Epidermal melanocyte (primary cell): Measurements from ENCODE around the gene SLC35G4.
"Not testable (repeated sequence)": the region's sequence is repeated elsewhere in the genome, so short reads cannot be mapped to it uniquely, and the experiment has no call there.

Experiments used
- DNase-seq: peaks from one replicate; pipeline ENCODE4 v3.0.0; 2011; ENCODE audit warnings: low spot score; ENCODE audit not compliant: insufficient read length

The SLC35G4 gene

DNA sequence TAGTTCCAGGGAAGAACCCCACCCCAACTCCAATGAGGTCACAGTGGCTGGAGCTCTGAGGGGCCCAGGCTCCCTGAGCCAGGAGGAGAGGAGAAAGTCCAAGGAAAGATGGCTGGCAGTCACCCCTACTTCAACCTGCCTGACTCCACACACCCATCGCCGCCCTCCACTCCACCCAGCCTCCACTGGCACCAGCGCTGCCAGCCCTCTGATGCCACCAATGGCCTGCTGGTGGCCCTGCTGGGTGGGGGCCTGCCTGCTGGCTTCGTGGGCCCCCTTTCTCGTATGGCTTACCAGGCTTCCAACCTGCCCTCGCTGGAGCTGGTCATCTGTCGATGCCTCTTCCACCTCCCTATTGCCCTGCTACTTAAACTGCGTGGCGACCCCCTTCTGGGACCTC lies at the start of gene SLC35G4:
Gene SLC35G4, plus strand, starts transcription at position 109 of the 400 bp plus-strand sequence. Its CDS starts 0 bp downstream, at position 109.
- not testable (repeated sequence) for DNase-seq

DNA sequence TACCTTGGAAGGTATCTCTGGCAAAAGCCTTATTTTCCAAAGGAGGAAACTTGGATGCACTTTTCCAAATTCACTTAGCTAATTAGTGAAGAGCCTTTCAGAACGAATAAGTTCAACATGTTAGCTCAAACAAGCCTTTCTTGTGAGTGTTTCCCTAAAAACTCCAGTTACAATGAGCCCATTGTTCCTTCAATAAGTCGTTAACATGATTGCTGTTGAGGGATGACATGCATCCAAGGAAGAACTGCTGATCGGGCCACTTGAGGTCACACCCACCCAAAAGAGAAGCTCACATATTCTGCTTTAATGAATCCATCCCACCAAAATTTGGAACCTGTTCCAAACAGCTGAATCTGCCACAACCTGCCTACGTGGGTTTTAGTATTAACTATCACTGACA lies 48.1 kb upstream of the SLC35G4 start:
- peak; percentile 83 for DNase-seq

- no peak for DNase-seq
These were observed 43.7 kb upstream of the SLC35G4 start for GRCh38 chr18:11565716-11566115.

GRCh38 chr18:11566236-11566965 lies 43.0 kb upstream of the SLC35G4 start:
- no peak for DNase-seq

GRCh38 chr18:11567396-11567795 lies 42.0 kb upstream of the SLC35G4 start:
- no peak for DNase-seq

GRCh38 chr18:11570073-11570588 lies 39.3 kb upstream of the SLC35G4 start:
- no peak for DNase-seq

DNA sequence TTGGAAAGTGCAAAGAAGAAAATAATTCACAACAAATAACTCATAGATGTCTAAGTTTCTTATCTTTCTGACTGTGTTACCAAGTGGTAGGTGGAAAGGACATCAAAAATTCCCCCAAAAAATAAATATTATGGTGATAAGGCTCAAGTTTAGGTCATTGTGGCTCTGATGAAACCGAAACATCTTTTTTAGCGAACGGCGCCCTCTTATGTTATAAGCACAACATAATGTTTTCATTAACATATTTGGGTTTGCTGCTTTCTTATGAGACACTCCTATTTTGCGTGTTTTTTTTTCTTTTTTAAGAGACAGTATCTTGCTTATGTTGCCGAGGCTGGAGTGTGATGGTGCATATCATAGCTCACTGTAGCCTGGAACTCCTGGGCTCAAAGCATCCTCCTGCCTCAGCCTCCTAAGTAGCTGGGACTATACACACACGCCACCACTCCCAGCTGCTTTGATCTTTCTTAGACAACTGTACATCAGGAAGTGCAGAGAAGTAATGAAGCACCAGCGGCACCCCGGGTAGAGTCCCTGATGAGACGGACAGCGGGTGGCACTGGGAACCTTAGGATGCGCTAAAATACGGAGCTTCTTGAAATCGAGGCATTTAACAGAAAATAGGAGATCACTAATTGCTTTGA lies 38.5 kb upstream of the SLC35G4 start:
- DNase-seq: no peak

GRCh38 chr18:11572201-11572600 lies 37.2 kb upstream of the SLC35G4 start:
- no peak for DNase-seq

DNA sequence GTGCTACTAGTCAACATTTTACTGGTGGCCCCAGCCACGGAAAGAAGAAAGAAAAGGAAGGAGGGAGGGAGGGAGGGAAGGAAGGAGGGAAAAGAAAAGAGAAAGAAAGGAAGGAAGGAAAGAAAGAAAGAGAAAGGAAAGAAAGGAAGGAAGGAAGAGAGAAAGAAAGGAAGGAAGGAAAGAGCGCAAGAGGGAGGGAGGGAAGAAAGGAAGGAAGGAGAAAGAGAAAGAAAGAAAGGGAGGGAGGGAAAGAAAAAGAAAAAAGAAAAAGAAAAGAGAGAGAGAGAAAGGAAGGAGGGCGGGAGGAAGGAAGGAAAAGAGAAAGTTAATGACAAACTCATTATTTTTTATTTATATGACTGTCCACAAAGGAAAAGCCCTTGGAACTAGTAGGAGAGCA lies 34.9 kb upstream of the SLC35G4 start:
- no peak for DNase-seq

DNA sequence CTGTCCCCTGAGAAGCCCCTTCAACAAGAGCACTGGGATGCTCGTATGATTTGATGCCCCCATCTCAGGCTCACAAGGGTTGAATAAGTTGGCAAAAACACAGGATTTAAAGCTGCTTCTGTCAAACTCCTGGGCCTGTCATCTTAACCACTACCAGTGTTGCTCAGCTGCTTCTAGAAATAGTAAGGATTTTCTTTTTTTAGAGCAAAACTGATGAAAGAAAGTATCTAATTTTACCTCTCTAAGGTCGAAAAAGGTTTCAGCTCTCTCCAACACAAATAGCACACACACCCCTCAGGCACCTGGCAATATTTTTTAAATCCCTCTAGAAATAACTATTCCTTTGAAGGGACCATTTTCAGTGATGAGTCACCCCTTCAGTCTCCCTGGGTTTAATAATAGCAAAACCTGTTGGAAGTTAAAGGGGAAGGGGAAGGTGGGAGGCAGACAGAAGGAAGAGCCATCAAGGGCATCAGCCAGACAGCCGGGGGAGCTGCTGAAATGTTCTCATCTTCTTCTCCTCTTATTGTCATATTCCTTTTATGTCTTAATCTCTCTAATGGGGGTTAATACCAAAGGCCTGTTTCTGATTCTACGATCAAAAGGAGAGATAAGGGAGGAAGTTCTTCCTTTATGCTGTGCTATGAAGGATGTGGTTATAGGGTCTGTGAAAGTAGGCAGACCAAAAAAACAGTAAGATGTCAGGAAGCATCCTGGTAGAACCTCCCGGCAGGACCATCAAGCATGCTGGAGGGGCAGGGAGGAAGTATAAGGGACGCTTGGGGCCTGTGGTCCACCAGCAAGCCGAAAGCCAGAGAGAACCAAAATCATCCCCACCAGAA lies 31.9 kb upstream of the SLC35G4 start:
- DNase-seq: no peak

- DNase-seq: no peak
These were observed 30.6 kb upstream of the SLC35G4 start for GRCh38 chr18:11578799-11579198.

DNA sequence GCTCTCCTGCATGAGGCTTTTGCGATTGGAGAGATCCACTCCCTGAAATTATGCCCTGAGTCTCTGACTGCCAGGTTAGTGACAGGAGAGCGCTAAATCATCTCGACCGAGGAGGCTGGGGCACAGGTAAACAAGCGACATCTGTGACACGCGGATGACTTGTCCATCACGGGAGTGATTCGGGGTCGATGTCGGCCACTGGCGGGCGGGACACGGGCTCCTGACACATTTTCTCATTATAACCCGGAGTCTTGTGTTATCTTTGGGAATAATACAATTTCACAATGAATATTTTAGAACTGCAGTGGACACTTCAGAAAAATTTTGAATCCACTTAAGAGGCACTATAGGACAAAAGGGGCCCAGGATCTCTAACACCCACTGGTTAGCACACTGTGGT lies 29.5 kb upstream of the SLC35G4 start:
- DNase-seq: no peak

GRCh38 chr18:11581286-11581685 lies 28.1 kb upstream of the SLC35G4 start:
- no peak for DNase-seq

GRCh38 chr18:11585596-11585995 lies 23.8 kb upstream of the SLC35G4 start:
- no peak for DNase-seq

DNA sequence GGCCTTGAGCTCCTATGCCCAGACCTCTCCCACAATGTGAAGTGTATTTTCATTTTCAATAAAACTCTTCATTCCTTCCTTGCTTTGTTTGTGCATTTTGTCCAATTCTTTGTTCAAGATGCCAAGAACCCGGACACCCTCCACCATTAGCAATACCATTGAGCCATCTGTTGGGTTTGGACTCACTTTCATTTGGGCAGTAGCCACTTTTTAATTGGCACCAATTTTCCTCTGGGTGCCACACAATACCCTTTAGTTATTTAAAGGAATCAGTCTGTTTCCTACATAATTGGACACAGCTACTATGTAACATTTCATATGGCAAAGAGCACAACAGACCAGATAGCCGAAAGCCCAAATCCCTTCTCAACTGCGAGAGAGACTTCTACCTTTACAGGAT lies 22.5 kb upstream of the SLC35G4 start:
- DNase-seq: no peak

GRCh38 chr18:11587432-11587831 lies 22.0 kb upstream of the SLC35G4 start:
- no peak for DNase-seq

GRCh38 chr18:11587846-11588245 lies 21.6 kb upstream of the SLC35G4 start:
- no peak for DNase-seq

- DNase-seq: no peak
These were observed 17.4 kb upstream of the SLC35G4 start for GRCh38 chr18:11591957-11592356.

- DNase-seq: no peak
These were observed 9.1 kb upstream of the SLC35G4 start for GRCh38 chr18:11600321-11600720.

DNA sequence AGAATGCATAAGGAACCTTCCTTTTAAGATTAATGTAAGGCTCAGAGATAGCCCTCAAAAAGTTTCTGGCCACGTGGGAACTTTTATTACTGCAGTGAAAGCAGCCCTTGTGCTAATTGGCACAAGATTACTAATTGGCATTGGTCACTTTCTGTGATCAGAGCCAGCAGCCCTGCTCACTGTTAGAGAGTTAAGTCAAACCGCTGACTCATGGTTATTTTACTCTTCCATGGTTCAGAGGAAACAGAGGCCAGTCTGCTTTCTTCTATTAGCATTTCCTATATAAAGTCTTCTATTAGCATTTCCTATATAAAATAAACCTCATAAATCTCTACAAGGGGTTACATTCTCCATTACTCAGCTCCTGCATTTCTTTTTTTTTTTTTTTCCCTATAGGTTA lies 1.5 kb upstream of the SLC35G4 start:
- DNase-seq: no peak

GRCh38 chr18:11608618-11609017 lies 778 bp upstream of the SLC35G4 start:
- DNase-seq: not testable (repeated sequence)

DNA sequence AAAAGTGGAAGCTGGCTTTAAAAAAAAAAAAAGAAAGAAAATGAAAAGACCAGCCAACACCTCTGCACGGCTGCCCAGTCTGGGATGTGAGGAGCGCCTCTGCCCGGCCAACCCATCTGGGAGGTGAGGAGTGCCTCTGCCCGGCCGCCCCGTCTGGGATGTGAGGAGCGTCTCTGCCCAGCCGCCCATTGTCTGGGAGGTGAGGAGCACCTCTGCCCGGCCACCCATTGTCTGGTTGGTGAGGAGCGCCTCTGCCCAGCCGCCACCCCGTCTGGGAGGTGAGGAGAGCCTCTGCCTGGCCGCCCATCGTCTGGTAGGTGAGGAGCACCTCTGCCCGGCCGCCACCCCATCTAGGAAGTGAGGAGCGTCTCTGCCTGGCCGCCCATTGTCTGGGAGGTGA lies 3.7 kb downstream of the SLC35G4 start:
- not testable (repeated sequence) for DNase-seq
